Ishikawa (cell line): ENCODE results near the gene CD86.

Experiments used
- CEBPB ChIP-seq: IDR thresholded peaks from 2 replicates; pipeline ENCODE4 v1.6.1; 2012
- CREB1 ChIP-seq: IDR thresholded peaks from 2 replicates; pipeline ENCODE4 v1.6.1; 2012; ENCODE audit warnings: low read depth
- EGR1 ChIP-seq: IDR thresholded peaks from 2 replicates; pipeline ENCODE4 v1.6.1; 2012
- EP300 ChIP-seq: IDR thresholded peaks from 2 replicates; pipeline ENCODE4 v1.6.1; 2012; ENCODE audit warnings: borderline replicate concordance
- FOXM1 ChIP-seq: IDR thresholded peaks from 2 replicates; pipeline ENCODE4 v1.6.1; 2012; ENCODE audit warnings: low read depth, borderline replicate concordance
- MAX ChIP-seq: IDR thresholded peaks from 2 replicates; pipeline ENCODE4 v1.6.1; 2012
- NFIC ChIP-seq: IDR thresholded peaks from 2 replicates; pipeline ENCODE4 v1.6.1; 2012
- RAD21 ChIP-seq: IDR thresholded peaks from 2 replicates; pipeline ENCODE4 v1.6.1; 2012; ENCODE audit warnings: low read depth
- TAF1 ChIP-seq: IDR thresholded peaks from 2 replicates; pipeline ENCODE4 v1.6.1; 2012; ENCODE audit warnings: low read depth, mild to moderate bottlenecking
- TCF12 ChIP-seq: IDR thresholded peaks from 2 replicates; pipeline ENCODE4 v1.6.1; 2012; ENCODE audit warnings: low read depth
- TEAD4 ChIP-seq: IDR thresholded peaks from 2 replicates; pipeline ENCODE4 v1.6.1; 2012
- YY1 ChIP-seq: IDR thresholded peaks from 2 replicates; pipeline ENCODE4 v1.6.1; 2012; ENCODE audit warnings: low read depth
- ZBTB7A ChIP-seq: IDR thresholded peaks from 2 replicates; pipeline ENCODE4 v1.6.1; 2012; ENCODE audit warnings: low read depth
- TF ChIP-seq, protein P1 (sequence below): IDR thresholded peaks from 2 replicates; pipeline ENCODE4 v1.6.1; 2012
- TF ChIP-seq, protein P2 (sequence below): IDR thresholded peaks from 2 replicates; pipeline ENCODE4 v1.6.1; 2012; ENCODE audit warnings: low read depth, mild to moderate bottlenecking

Gene CD86

GRCh38 chr3:122151480-122151879, 96.3 kb downstream of the CD86 start:
- no peak for TF ChIP-seq CREB1
- no peak for TF ChIP-seq TEAD4
- no peak for TF ChIP-seq EP300
- no peak for TF ChIP-seq YY1
- no peak for TF ChIP-seq FOXM1
- TF ChIP-seq MAX, result no peak
- TF ChIP-seq ZBTB7A, result no peak
- TF ChIP-seq EGR1, result no peak

- no peak for TF ChIP-seq TAF1
- TF ChIP-seq FOXM1, result no peak
- TF ChIP-seq YY1, result no peak
- TF ChIP-seq EP300, result no peak
- TF ChIP-seq, protein P1, sequence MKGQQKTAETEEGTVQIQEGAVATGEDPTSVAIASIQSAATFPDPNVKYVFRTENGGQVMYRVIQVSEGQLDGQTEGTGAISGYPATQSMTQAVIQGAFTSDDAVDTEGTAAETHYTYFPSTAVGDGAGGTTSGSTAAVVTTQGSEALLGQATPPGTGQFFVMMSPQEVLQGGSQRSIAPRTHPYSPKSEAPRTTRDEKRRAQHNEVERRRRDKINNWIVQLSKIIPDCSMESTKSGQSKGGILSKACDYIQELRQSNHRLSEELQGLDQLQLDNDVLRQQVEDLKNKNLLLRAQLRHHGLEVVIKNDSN, result no peak
- TF ChIP-seq EGR1, result no peak
- no peak for TF ChIP-seq RAD21
- TF ChIP-seq NFIC, result no peak
- TF ChIP-seq MAX, result no peak
- no peak for TF ChIP-seq ZBTB7A
- TF ChIP-seq CEBPB, result no peak
- TF ChIP-seq TCF12, result no peak
- TF ChIP-seq TEAD4, result no peak
- TF ChIP-seq, protein P2, sequence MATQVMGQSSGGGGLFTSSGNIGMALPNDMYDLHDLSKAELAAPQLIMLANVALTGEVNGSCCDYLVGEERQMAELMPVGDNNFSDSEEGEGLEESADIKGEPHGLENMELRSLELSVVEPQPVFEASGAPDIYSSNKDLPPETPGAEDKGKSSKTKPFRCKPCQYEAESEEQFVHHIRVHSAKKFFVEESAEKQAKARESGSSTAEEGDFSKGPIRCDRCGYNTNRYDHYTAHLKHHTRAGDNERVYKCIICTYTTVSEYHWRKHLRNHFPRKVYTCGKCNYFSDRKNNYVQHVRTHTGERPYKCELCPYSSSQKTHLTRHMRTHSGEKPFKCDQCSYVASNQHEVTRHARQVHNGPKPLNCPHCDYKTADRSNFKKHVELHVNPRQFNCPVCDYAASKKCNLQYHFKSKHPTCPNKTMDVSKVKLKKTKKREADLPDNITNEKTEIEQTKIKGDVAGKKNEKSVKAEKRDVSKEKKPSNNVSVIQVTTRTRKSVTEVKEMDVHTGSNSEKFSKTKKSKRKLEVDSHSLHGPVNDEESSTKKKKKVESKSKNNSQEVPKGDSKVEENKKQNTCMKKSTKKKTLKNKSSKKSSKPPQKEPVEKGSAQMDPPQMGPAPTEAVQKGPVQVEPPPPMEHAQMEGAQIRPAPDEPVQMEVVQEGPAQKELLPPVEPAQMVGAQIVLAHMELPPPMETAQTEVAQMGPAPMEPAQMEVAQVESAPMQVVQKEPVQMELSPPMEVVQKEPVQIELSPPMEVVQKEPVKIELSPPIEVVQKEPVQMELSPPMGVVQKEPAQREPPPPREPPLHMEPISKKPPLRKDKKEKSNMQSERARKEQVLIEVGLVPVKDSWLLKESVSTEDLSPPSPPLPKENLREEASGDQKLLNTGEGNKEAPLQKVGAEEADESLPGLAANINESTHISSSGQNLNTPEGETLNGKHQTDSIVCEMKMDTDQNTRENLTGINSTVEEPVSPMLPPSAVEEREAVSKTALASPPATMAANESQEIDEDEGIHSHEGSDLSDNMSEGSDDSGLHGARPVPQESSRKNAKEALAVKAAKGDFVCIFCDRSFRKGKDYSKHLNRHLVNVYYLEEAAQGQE, result no peak
- TF ChIP-seq CREB1, result no peak
Measured at GRCh38 chr3:122167630-122168029, 112.5 kb downstream of the CD86 start.

GRCh38 chr3:122168044-122168443, 112.9 kb downstream of the CD86 start:
- TF ChIP-seq MAX (no peak), FOXM1 (no peak), CEBPB (no peak), YY1 (no peak), TAF1 (no peak), RAD21 (no peak), EP300 (no peak), CREB1 (no peak), EGR1 (no peak), ZBTB7A (no peak), NFIC (no peak), TCF12 (no peak)
- TF ChIP-seq, protein P1, result no peak

- no peak for TF ChIP-seq TEAD4
- no peak for TF ChIP-seq YY1
- TF ChIP-seq CREB1, result no peak
- no peak for TF ChIP-seq MAX
- TF ChIP-seq CEBPB, result no peak
- TF ChIP-seq, protein P1, result no peak
- TF ChIP-seq RAD21, result no peak
- no peak for TF ChIP-seq FOXM1
- TF ChIP-seq EP300, result no peak
- no peak for TF ChIP-seq TCF12
- TF ChIP-seq EGR1, result no peak
- TF ChIP-seq, protein P2, result no peak
- no peak for TF ChIP-seq TAF1
- TF ChIP-seq ZBTB7A, result no peak
- TF ChIP-seq NFIC, result no peak
Measured at GRCh38 chr3:122169911-122170310, 114.7 kb downstream of the CD86 start.
